ENCODE measurements around the gene NUP210L. TPM values are rescaled to one million over a fixed set of nuclear protein-coding genes. Genes with fewer than 3 reads are reported as not detected.

The NUP210L gene
- total RNA-seq, 1 experiment from 2014 or later, result not detected

- Histone ChIP-seq H3K27me3 (ENCODE audit: insufficient read depth, low read depth) (no peaks in the 10 kb centered on the region), H3K9me2 (ENCODE audit: insufficient read depth) (no peaks in the 10 kb centered on the region), H3K36me3 (ENCODE audit: low read depth) (no peaks in the 10 kb centered on the region), H3K79me2 (ENCODE audit: low read depth) (peaks cover 55% of the 10 kb centered on the region), H3K4me3 (peak overlapping the region; percentile 91), H3K9me3 (ENCODE audit: insufficient read depth, low read depth) (no peaks in the 10 kb centered on the region), H3K27ac (peak overlapping the region; percentile 92), H4K20me1 (ENCODE audit: insufficient read depth) (peaks cover 1% of the 10 kb centered on the region; the same call in 1 of the 2 replicates), H3K4me2 (peak overlapping the region; percentile 98), H3F3A (ENCODE audit: insufficient read depth, low read depth) (peaks cover 71% of the 10 kb centered on the region), H2AFZ (peak overlapping the region; percentile 66), H3K4me1 (replicated peaks; ENCODE audit: insufficient read depth) (peaks cover 42% of the 10 kb centered on the region)
- DNase-seq, result peak; percentile 57 to 81
- intact Hi-C loops (cut with micrococcal nuclease; ENCODE audit: unreplicated experiment), result loop anchor here (1.0 to 10.0 kb wide), 4 partner anchors 16 to 428 kb away; partner anchors contain the start of genes DENND4B, HAX1, S100A2 and S100A6
- TF ChIP-seq, protein P1, sequence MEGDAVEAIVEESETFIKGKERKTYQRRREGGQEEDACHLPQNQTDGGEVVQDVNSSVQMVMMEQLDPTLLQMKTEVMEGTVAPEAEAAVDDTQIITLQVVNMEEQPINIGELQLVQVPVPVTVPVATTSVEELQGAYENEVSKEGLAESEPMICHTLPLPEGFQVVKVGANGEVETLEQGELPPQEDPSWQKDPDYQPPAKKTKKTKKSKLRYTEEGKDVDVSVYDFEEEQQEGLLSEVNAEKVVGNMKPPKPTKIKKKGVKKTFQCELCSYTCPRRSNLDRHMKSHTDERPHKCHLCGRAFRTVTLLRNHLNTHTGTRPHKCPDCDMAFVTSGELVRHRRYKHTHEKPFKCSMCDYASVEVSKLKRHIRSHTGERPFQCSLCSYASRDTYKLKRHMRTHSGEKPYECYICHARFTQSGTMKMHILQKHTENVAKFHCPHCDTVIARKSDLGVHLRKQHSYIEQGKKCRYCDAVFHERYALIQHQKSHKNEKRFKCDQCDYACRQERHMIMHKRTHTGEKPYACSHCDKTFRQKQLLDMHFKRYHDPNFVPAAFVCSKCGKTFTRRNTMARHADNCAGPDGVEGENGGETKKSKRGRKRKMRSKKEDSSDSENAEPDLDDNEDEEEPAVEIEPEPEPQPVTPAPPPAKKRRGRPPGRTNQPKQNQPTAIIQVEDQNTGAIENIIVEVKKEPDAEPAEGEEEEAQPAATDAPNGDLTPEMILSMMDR (conservative IDR thresholded peaks at IDR 0.05), result no peak
- no peak for TF ChIP-seq EZH2 (IDR thresholded peaks at IDR 0.05; ENCODE audit: low read depth)
- CTCF ChIA-PET, result interaction anchor here (1.3 kb wide), 1 partner anchor 24 kb away, joined by 4 read pairs; the partner anchor contains the start of gene RAB13
- POLR2A ChIA-PET (ENCODE audit: unreplicated experiment), result interaction anchor here (0.5 to 1.1 kb wide), 7 partner anchors 10 to 356 kb away, joined by 3 to 10 read pairs (median 4); partner anchors contain the start of genes JTB, RPS27 and SLC27A3
- no TSS peak for BruUV-seq (replicated peaks)
These were observed 192.5 kb downstream of the NUP210L start for GRCh38 chr1:153962088-153963029.

GRCh38 chr1:153961421-153961820 is 193.5 kb downstream of the NUP210L start:
- Histone ChIP-seq H3K4me3 (peak overlapping the region; percentile 91; the same call in 1 of the 2 replicates), H3K4me2 (peak overlapping the region; percentile 98), H2AFZ (no peak overlapping the region), H3K27ac (no peak overlapping the region), H3K36me3 (ENCODE audit: low read depth) (no peaks in the 10 kb centered on the region), H3K9me3 (ENCODE audit: insufficient read depth, low read depth) (no peaks in the 10 kb centered on the region), H3K9me2 (ENCODE audit: insufficient read depth) (no peaks in the 10 kb centered on the region), H3K79me2 (ENCODE audit: low read depth) (peaks cover 60% of the 10 kb centered on the region), H3F3A (ENCODE audit: insufficient read depth, low read depth) (peaks cover 62% of the 10 kb centered on the region), H3K27me3 (ENCODE audit: insufficient read depth, low read depth) (no peaks in the 10 kb centered on the region), H3K4me1 (replicated peaks; ENCODE audit: insufficient read depth) (peaks cover 45% of the 10 kb centered on the region), H4K20me1 (ENCODE audit: insufficient read depth) (peaks cover 10% of the 10 kb centered on the region)
- CTCF ChIA-PET, result no interaction called here
- POLR2A ChIA-PET (ENCODE audit: unreplicated experiment), result no interaction called here
- no peak for DNase-seq
- intact Hi-C loops (cut with micrococcal nuclease; ENCODE audit: unreplicated experiment), result loop anchor here (5.0 to 10.0 kb wide), 3 partner anchors 311 to 427 kb away; partner anchors contain the start of genes HAX1, S100A2 and S100A6
- BruUV-seq (replicated peaks), result no TSS peak
- TF ChIP-seq, protein P1 (conservative IDR thresholded peaks at IDR 0.05), result no peak
- no peak for TF ChIP-seq EZH2 (IDR thresholded peaks at IDR 0.05; ENCODE audit: low read depth)

DNA sequence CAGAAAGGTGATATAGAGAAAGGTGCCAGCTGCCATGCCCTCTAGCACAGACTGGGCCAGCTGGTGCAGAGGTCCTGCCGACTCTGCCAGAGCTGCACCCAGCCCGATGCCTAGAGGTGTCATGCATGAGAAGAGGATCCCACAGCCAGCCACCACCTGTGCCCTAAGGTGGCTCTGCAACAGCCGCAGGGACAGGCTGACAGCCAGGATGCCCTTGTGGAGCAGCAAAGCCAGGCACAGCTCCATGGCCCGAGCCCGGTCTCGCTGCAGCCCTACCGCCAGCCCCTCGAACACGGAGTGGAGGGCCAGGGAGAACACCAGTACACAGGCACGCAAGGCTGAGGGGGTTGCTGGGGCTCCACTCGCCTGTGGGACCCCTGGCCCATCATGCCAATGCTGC is 194.7 kb downstream of the NUP210L start:
- POLR2A ChIA-PET (ENCODE audit: unreplicated experiment), result no interaction called here
- no peak overlapping the region for H3K4me3 ChIP-seq
- CTCF ChIA-PET, result no interaction called here
- intact Hi-C loops (cut with micrococcal nuclease; ENCODE audit: unreplicated experiment), result loop anchor here (5.0 to 10.0 kb wide), 3 partner anchors 312 to 425 kb away; partner anchors contain the start of genes HAX1, S100A2 and S100A6
- no peaks in the 10 kb centered on the region for H3K9me3 ChIP-seq (ENCODE audit: insufficient read depth, low read depth)
- TF ChIP-seq, protein P1 (conservative IDR thresholded peaks at IDR 0.05), result no peak
- TF ChIP-seq EZH2 (IDR thresholded peaks at IDR 0.05; ENCODE audit: low read depth), result no peak
- no peak overlapping the region for H2AFZ ChIP-seq
- peaks cover 60% of the 10 kb centered on the region for H3K79me2 ChIP-seq (ENCODE audit: low read depth)
- H4K20me1 ChIP-seq (ENCODE audit: insufficient read depth), result peaks cover 19% of the 10 kb centered on the region
- no peaks in the 10 kb centered on the region for H3K9me2 ChIP-seq (ENCODE audit: insufficient read depth)
- no peak overlapping the region for H3K4me2 ChIP-seq
- peaks cover 53% of the 10 kb centered on the region for H3F3A ChIP-seq (ENCODE audit: insufficient read depth, low read depth)
- no peaks in the 10 kb centered on the region for H3K36me3 ChIP-seq (ENCODE audit: low read depth)
- no peak for DNase-seq
- no peak overlapping the region for H3K27ac ChIP-seq
- H3K27me3 ChIP-seq (ENCODE audit: insufficient read depth, low read depth), result no peaks in the 10 kb centered on the region
- peaks cover 37% of the 10 kb centered on the region for H3K4me1 ChIP-seq (replicated peaks; ENCODE audit: insufficient read depth)
- BruUV-seq (replicated peaks), result no TSS peak
